HG03558 (cell line): Measurements from ENCODE around the gene GPR135.

Experiments
- ATAC-seq: cut with Tn5 transposase; IDR thresholded peaks from one replicate; pipeline ENCODE4 v1.9.1; 2021; ENCODE audit warnings: moderate number of reproducible peaks; ENCODE audit not compliant: unreplicated experiment; ENCODE audit errors: extremely low read depth

The GPR135 gene

GRCh38 chr14:59425322-59425935 is 39.8 kb downstream of the GPR135 start:
- ATAC-seq: no peak

- ATAC-seq: no peak
These were observed 40.7 kb downstream of the GPR135 start for GRCh38 chr14:59424341-59425071.

DNA sequence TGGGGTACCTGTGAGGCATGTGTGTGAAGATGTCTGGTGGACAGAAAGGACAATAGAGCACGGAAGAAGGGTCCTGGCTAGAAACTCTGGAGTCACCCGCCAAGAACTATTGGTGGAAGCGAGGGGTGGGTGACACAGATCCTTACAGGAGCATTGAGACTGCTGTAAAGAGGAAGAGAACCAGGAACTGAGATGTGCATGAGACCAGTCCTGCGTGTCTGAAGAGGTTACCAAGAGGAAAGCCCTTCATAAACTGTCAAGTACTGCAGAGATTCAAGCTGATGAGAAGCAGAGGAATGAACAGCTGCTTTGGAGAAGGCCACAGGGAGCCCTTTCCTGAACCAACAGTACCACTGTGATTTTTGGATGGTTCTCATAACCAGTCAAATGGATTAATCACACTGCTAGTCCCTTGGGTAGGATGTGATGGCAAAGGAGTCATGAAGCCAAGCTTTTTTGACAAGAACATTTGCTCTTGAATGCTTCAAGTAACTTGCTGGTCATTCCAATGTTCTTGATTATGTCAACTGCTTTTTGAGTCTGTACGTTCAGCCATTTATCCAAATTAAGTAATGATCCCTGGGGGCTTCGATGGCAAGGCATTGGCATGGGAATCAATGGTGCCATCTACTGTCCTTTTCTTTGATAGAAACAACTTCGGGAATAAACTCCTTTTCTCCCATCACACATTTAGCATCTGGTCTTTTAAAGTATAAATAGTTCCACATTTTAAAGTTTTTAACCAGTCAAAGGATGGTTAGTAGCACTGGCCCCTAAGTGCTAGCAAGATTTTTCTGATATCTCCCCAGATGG is 42.9 kb downstream of the GPR135 start:
- ATAC-seq: no peak

DNA sequence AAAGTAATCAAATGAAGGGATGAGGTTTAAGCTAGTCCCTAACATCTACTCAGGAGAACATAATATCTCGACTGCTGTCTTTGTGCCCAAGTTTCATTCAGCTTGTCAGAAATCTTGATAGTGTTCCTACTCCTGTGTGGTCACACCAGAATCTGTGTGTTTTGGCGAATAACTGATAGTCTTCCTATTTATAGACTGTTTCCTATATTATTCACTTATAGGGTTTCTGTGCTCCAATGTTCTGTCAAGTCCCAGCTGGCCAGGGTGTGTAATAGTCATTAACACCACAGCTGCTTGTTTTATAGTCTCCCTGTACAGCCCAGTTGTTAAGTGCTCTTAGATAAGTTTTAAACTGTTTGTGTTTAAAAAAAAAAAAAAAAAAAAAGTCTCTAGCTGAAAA is 45.9 kb downstream of the GPR135 start:
- ATAC-seq: no peak

- ATAC-seq: no peak
These were observed 47.9 kb downstream of the GPR135 start for GRCh38 chr14:59417311-59417710.

DNA sequence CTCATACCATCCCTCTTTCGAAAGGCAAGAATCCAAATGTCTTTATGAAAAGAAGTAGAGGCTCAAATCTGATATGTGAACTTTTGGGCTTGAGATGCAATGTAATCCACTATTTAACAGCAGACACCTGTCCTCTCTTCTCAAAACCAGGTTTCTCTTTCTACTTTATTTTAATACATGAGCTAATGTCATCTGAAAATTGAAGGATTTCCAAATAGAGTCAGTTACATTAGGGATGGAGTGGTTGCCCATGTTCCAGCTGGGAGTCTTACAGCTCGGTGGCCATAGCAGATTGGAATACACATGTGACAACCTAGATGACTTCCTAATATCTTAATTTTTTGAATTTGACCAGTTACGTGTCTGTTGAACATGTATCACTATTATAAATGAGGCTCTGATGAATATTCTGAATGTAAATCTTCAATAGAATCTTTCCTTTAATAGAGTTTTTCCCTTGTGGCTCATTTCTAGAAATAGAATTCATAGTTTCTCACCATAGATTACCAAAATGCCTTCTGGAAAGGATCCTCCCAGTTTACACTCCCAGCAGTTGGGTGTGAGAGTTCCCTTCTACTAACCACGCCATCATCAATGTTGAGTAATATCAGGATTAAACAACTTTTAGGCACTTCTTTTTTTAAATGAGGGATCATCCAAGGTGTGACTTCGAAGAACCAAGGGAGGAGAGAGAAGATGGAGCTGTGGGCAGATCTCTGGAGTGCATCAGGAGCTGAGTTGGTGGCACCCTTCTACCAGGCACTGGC is 49.2 kb downstream of the GPR135 start:
- no peak for ATAC-seq
